SK-N-SH (cell line): ENCODE measurements around the gene SCN9A. TPM values are rescaled to one million over a fixed set of nuclear protein-coding genes. Genes with fewer than 3 reads are reported as not detected.

Experiments
- CTCF ChIA-PET: fragments of 300-600, 350-600 bp; formaldehyde crosslinking; extraction: SDS; loops from one replicate; lab custom pipeline; 2021; lab: Yijun Ruan, JAX
- POLR2A ChIA-PET: fragments of 350-600 bp; sonication (Branson Sonifier 250); formaldehyde crosslinking; extraction: SDS; loops from one replicate; lab custom pipeline; 2020; ENCODE audit warnings: antibody characterized with exemption, inconsistent platforms; lab: Yijun Ruan, JAX
- DNase-seq: peaks from one replicate; pipeline ENCODE4 v3.0.0; 2012
- H2AFZ ChIP-seq: fragments of 200-600 bp; sonication (generic); 2 replicates; pipeline ENCODE4 v1.8.1; 2016; ENCODE audit warnings: antibody characterized with exemption, mild to moderate bottlenecking, low read depth
- H3F3A ChIP-seq: fragments of 200-600 bp; sonication (generic); replicated peaks from 2 replicates; pipeline ENCODE3; 2016; ENCODE audit warnings: antibody characterized with exemption, mild to moderate bottlenecking; ENCODE audit not compliant: insufficient read depth
- H3K27ac ChIP-seq, 2 experiments: fragments of 200-500 bp in 1 of 2; fragments of 200-600 bp in 1 of 2; sonication (Bioruptor generic) in 1 of 2; sonication (generic), shearing (Covaris generic) in 1 of 2; 2 replicates each; pipeline versions ENCODE4 v1.5.1 to v1.6.1; 2014 to 2016; ENCODE audit warnings: low read depth in 2 of 2, inconsistent platforms in 1 of 2, low read length in 1 of 2, mild to moderate bottlenecking in 1 of 2, mixed read lengths in 1 of 2
- H3K27me3 ChIP-seq: fragments of 200-600 bp; sonication (generic), shearing (Covaris generic); 2 replicates; pipeline ENCODE4 v1.6.1; 2016; ENCODE audit warnings: mixed run types; ENCODE audit not compliant: insufficient read depth
- H3K36me3 ChIP-seq, 2 experiments: fragments of 200-500 bp in 1 of 2; fragments of 200-600 bp in 1 of 2; sonication (Bioruptor generic) in 1 of 2; sonication (generic) in 1 of 2; replicated peaks in 1 of 2; 2 replicates each; pipeline versions ENCODE3 to v1.5.1; 2014 to 2016; ENCODE audit warnings: low read length in 1 of 2, mild to moderate bottlenecking in 1 of 2; ENCODE audit not compliant: insufficient read depth in 2 of 2, control insufficient read depth in 1 of 2
- H3K4me1 ChIP-seq, 2 experiments: fragments of 200-500 bp in 1 of 2; fragments of 200-600 bp in 1 of 2; sonication (Bioruptor generic) in 1 of 2; sonication (generic), shearing (Covaris generic) in 1 of 2; 2 replicates each; pipeline versions ENCODE4 v1.5.1 to v1.6.1; 2014 to 2016; ENCODE audit warnings: low read depth in 1 of 2, low read length in 1 of 2, mixed run types in 1 of 2; ENCODE audit not compliant: insufficient read depth in 2 of 2, control insufficient read depth in 1 of 2
- H3K4me2 ChIP-seq: fragments of 200-600 bp; sonication (generic), shearing (Covaris generic); 2 replicates; pipeline ENCODE4 v1.6.1; 2017; ENCODE audit warnings: mixed run types
- H3K4me3 ChIP-seq, 2 experiments: fragments of 200-500 bp in 1 of 2; fragments of 200-600 bp in 1 of 2; sonication (Bioruptor generic) in 1 of 2; sonication (generic), shearing (Covaris generic) in 1 of 2; 2 replicates each; pipeline versions ENCODE4 v1.5.1 to v1.8.1; 2014 to 2016; ENCODE audit warnings: low read depth in 2 of 2, inconsistent platforms in 1 of 2, low read length in 1 of 2, mild to moderate bottlenecking in 1 of 2, mixed read lengths in 1 of 2, moderate library complexity in 1 of 2
- H3K79me2 ChIP-seq: fragments of 200-600 bp; sonication (generic); 2 replicates; pipeline ENCODE4 v1.8.1; 2017; ENCODE audit warnings: mild to moderate bottlenecking; ENCODE audit not compliant: insufficient read depth
- H3K9ac ChIP-seq: fragments of 200-600 bp; sonication (generic); 2 replicates; pipeline ENCODE4 v1.6.1; 2017; ENCODE audit warnings: mixed run types
- H3K9me2 ChIP-seq: fragments of 200-600 bp; sonication (generic); 2 replicates; pipeline ENCODE4 v1.6.1; 2017; ENCODE audit warnings: mixed run types
- H3K9me3 ChIP-seq: fragments of 200-600 bp; sonication (generic); 2 replicates; pipeline ENCODE4 v1.6.1; 2017; ENCODE audit warnings: mixed run types, mild to moderate bottlenecking, moderate library complexity
- H4K20me1 ChIP-seq: fragments of 200-600 bp; sonication (generic); 2 replicates; pipeline ENCODE4 v1.6.1; 2017; ENCODE audit warnings: mild to moderate bottlenecking, mixed run types; ENCODE audit not compliant: insufficient read depth
- CTCF ChIP-seq: fragments of 200-600 bp; sonication (generic); IDR thresholded peaks from 2 replicates; pipeline ENCODE4 v1.6.1; 2017; ENCODE audit warnings: antibody characterized with exemption, mild to moderate bottlenecking, moderate library complexity
- EP300 ChIP-seq, 2 experiments: IDR thresholded peaks; 2 replicates each; pipeline versions ENCODE4 v1.4.0 to v1.6.1; 2012; ENCODE audit warnings: borderline replicate concordance in 1 of 2, low read depth in 1 of 2, low read length in 1 of 2
- EZH2phosphoT487 ChIP-seq: fragments of 200-600 bp; sonication (generic); IDR thresholded peaks from 2 replicates; pipeline ENCODE4 v1.6.1; 2017; ENCODE audit warnings: low read depth, mixed run types, mild to moderate bottlenecking, antibody characterized with exemption, moderate library complexity, borderline replicate concordance
- FOSL2 ChIP-seq: IDR thresholded peaks from 2 replicates; pipeline ENCODE4 v1.4.0; 2012; ENCODE audit warnings: low read depth, mild to moderate bottlenecking, moderate library complexity, borderline replicate concordance
- FOXM1 ChIP-seq: IDR thresholded peaks from 2 replicates; pipeline ENCODE4 v1.4.0; 2012; ENCODE audit warnings: low read depth, mild to moderate bottlenecking
- GATA2 ChIP-seq: sonication (generic); formaldehyde crosslinking; IDR thresholded peaks from 2 replicates; pipeline ENCODE4 v1.5.0; 2020; ENCODE audit warnings: mild to moderate bottlenecking, missing genetic modification reagents
- IRF3 ChIP-seq: fragments of 150-350 bp; IDR thresholded peaks from 2 replicates; pipeline ENCODE4 v1.6.1; 2016; ENCODE audit warnings: mild to moderate bottlenecking, low read depth, low read length
- JUND ChIP-seq: IDR thresholded peaks from 2 replicates; pipeline ENCODE4 v1.4.0; 2012
- PBX3 ChIP-seq: IDR thresholded peaks from 2 replicates; pipeline ENCODE4; 2012
- POLR2AphosphoS5 ChIP-seq: IDR thresholded peaks from 2 replicates; pipeline ENCODE4 v1.6.1; 2012; ENCODE audit warnings: low read depth, low read length
- REST ChIP-seq: IDR thresholded peaks from 2 replicates; pipeline ENCODE4 v1.6.1; 2012; ENCODE audit warnings: mild to moderate bottlenecking, low read depth, low read length, moderate library complexity
- TCF12 ChIP-seq: IDR thresholded peaks from 2 replicates; pipeline ENCODE4 v1.4.0; 2012
- YY1 ChIP-seq: IDR thresholded peaks from 2 replicates; pipeline ENCODE4 v1.4.0; 2012; ENCODE audit warnings: low read depth, mild to moderate bottlenecking
- WGBS: methylation state at CpG from one replicate; pipeline ENCODE4 v1.1.6; 2017; ENCODE audit warnings: low lambda C conversion rate; 5-methylcytosine and 5-hydroxymethylcytosine counted together
- polyA plus RNA-seq, 3 experiments: library from polyadenylated mRNA; depleted of rRNA; stranded (reverse); fragments of >200 nt; gene quantifications; 2 replicates each; pipeline ENCODE4 v1.2.3, GENCODE V29; 2012

Gene SCN9A
- polyA plus RNA-seq, 1 of the 3 experiments (the other 2 are of a cell fraction): 5.9 TPM

GRCh38 chr2:166418853-166419615 is 43.3 kb upstream of the SCN9A start:
- Histone ChIP-seq H3K4me1 (peaks cover 0 to 3% of the 10 kb centered on the region in 2 experiments; a peak in 1 of 4 replicates), H3K79me2 (no peaks in the 10 kb centered on the region), H3K4me3 (no peak overlapping the region), H3K9me3 (no peaks in the 10 kb centered on the region), H3K9me2 (no peaks in the 10 kb centered on the region), H3K27ac (no peak overlapping the region), H3K36me3 (peaks cover 0 to 4% of the 10 kb centered on the region in 2 experiments), H2AFZ (peak overlapping the region; percentile 37; the same call in 1 of the 2 replicates), H4K20me1 (no peaks in the 10 kb centered on the region), H3K9ac (no peak overlapping the region), H3K4me2 (no peak overlapping the region), H3K27me3 (no peaks in the 10 kb centered on the region), H3F3A (no peaks in the 10 kb centered on the region)
- TF ChIP-seq EP300 (IDR thresholded peaks at IDR 0.05; ENCODE audit: borderline replicate concordance in 1 of 2, low read depth in 1 of 2, low read length in 1 of 2) (peak in 1 of 2 experiments; percentile 74; a peak in 2 of 4 replicates), PBX3 (peak; percentile 66), IRF3 (no peak), TCF12 (peak; percentile 85), GATA2 (CRISPR knock-in tag) (no peak), REST (no peak)
- POLR2A ChIA-PET: no interaction called here
- WGBS: 47% methylated on average over 5 of the region's 5 CpGs
- no peak for DNase-seq
- CTCF ChIA-PET: interaction anchor here (0.6 to 2.5 kb wide), 31 partner anchors 8 to 466 kb away, joined by 3 to 24 read pairs (median 4); partner anchors contain the start of genes SCN9A and TTC21B

GRCh38 chr2:166417669-166418068 is 41.9 kb upstream of the SCN9A start:
- no peak overlapping the region for H3K4me3 ChIP-seq
- 87% methylated on average over 2 of the region's 2 CpGs for whole genome bisulfite sequencing
- DNase-seq: no peak
- CTCF ChIA-PET: interaction anchor here (0.9 to 1.5 kb wide), 8 partner anchors 16 to 237 kb away, joined by 3 to 12 read pairs (median 5); no protein-coding TSS in a partner anchor
- no peak overlapping the region for H2AFZ ChIP-seq
- H3F3A ChIP-seq: peaks cover 10% of the 10 kb centered on the region
- H3K27me3 ChIP-seq: no peaks in the 10 kb centered on the region
- no peaks in the 10 kb centered on the region for H3K9me2 ChIP-seq
- POLR2A ChIA-PET: no interaction called here
- H3K9me3 ChIP-seq: no peaks in the 10 kb centered on the region
- no peaks in the 10 kb centered on the region for H4K20me1 ChIP-seq
- peaks cover 3 to 9% of the 10 kb centered on the region in 2 experiments; a peak in 2 of 4 replicates for H3K4me1 ChIP-seq
- no peaks in the 10 kb centered on the region for H3K79me2 ChIP-seq
- no peak overlapping the region for H3K4me2 ChIP-seq
- H3K36me3 ChIP-seq: peaks cover 0 to 4% of the 10 kb centered on the region in 2 experiments
- H3K9ac ChIP-seq: no peak overlapping the region
- no peak overlapping the region for H3K27ac ChIP-seq
- TF ChIP-seq FOSL2 (peak; percentile 23; the same call in 1 of the 2 replicates), FOXM1 (no peak), REST (no peak), YY1 (no peak), POLR2AphosphoS5 (no peak), CTCF (0 out of 2 replicates have a peak, but pooled peaks have one; percentile 19), GATA2 (CRISPR knock-in tag) (no peak), EZH2phosphoT487 (no peak), JUND (no peak), EP300 (IDR thresholded peaks at IDR 0.05; ENCODE audit: borderline replicate concordance in 1 of 2, low read depth in 1 of 2, low read length in 1 of 2) (no peak)
